Activated naive CD4-positive, alpha-beta T cell treated with anti-CD3 and anti-CD28 coated beads, Interleukin-2, amount 50 U/mL, for 24 hours (primary cell): Measurements from ENCODE around the gene LCK.

Source experiments
- H3K27ac Mint-ChIP-seq: one replicate; pipeline ENCODE4 v1.8.0; 2021; ENCODE audit warnings: mild to moderate bottlenecking, mixed read lengths
- H3K27me3 Mint-ChIP-seq: one replicate; pipeline ENCODE4 v1.8.0; 2021; ENCODE audit warnings: mixed read lengths
- H3K36me3 Mint-ChIP-seq: one replicate; pipeline ENCODE4 v1.8.0; 2021; ENCODE audit warnings: mixed read lengths
- H3K4me1 Mint-ChIP-seq: one replicate; pipeline ENCODE4 v1.8.0; 2021; ENCODE audit warnings: mixed read lengths
- H3K4me3 Mint-ChIP-seq: one replicate; pipeline ENCODE4 v1.8.0; 2021; ENCODE audit warnings: mild to moderate bottlenecking, mixed read lengths
- H3K9me3 Mint-ChIP-seq: one replicate; pipeline ENCODE4 v1.8.0; 2021; ENCODE audit warnings: mixed read lengths

The LCK gene

DNA sequence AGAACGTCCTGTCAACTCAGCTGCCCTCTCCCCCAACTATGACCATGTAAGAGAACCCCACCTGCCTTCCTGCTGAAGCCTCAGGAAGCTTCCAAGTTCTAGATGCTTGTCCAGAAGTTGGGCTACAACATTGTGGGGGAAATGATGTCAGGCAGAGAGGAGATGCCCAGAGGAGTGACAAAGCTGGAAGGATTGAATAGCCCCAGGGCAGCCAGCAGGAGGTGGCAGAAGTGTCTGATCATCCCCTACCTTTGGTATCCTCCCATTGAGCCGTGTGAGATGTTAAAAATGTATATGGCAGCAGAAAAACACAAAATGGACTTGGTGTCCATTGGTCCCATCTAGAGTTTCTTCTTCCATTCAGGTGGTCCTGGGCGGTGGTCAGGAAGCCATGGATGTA, 22.3 kb upstream of the LCK start:
- Mint-ChIP-seq H3K4me1 (peaks cover 23% of the 10 kb centered on the region), H3K27me3 (no peaks in the 10 kb centered on the region), H3K36me3 (peaks cover 15% of the 10 kb centered on the region), H3K27ac (no peak overlapping the region), H3K4me3 (no peak overlapping the region), H3K9me3 (no peaks in the 10 kb centered on the region)

DNA sequence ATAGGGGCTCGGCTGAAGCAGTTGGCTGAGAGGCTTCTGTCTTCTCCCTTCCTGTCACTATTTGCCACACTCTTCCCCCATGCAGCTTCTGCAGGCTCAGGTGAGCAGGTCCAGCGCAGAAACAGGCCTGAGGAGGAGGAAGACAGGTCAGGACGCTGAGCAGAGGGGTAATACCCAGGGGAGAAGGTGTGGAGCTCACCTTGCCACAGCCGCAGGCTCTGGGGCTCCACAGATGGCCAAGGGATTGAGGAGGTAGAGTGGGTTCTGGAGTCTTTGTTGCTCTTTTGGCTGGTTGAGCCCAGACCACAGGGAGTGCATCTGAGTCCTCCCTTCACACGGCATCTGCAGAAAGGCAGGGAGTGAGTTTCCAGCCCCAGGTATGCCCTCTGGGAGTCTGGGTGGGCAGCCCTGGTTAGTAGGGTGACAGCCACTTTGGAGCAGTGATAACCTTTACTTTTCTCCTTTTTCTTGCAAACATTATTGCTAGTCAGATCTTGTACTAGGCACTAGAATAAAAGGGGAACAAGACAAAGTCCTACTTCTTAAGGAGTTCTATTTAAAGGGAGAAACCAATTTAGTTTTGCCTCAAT, 19.1 kb upstream of the LCK start:
- H3K27ac Mint-ChIP-seq = no peak overlapping the region
- H3K27me3 Mint-ChIP-seq = no peaks in the 10 kb centered on the region
- peaks cover 12% of the 10 kb centered on the region for H3K4me1 Mint-ChIP-seq
- no peaks in the 10 kb centered on the region for H3K9me3 Mint-ChIP-seq
- peaks cover 8% of the 10 kb centered on the region for H3K36me3 Mint-ChIP-seq
- H3K4me3 Mint-ChIP-seq = no peak overlapping the region

DNA sequence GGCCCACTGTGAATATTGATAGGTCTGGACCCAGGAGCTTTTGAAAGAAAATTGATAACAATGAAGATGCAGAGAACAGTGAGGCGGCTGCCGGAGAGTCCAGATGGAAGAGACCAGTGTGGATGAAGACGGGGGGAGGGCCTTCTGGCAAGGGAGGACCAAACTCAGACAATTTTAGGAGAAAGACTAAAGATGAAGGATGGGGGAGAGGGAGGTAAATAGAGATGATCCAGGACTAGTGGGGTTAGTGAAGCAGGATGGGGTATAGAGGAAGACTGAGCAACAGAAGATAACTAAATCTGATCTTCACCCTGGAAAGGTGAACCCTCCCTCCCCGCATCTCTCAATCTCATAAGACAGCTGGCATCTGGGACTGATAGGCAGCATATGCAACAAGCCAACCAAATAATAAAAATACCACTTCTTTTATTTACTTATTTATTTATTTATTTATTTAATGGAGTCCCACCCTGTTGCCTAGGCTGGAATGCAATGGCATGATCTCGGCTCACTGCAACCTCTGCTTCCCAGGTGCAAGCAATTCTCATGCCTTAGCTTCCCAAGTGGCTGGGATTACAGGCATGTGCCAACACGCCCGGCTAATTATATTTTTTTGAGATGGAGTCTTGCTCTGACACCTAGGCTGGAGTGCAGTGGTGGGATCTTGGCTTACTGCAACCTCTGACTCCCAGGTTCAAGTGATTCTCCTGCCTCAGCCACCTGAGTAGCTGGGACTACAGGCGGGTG, 18.3 kb upstream of the LCK start:
- peaks cover 7% of the 10 kb centered on the region for H3K36me3 Mint-ChIP-seq
- no peaks in the 10 kb centered on the region for H3K27me3 Mint-ChIP-seq
- H3K4me1 Mint-ChIP-seq = peaks cover 6% of the 10 kb centered on the region
- H3K9me3 Mint-ChIP-seq = no peaks in the 10 kb centered on the region
- no peak overlapping the region for H3K27ac Mint-ChIP-seq
- no peak overlapping the region for H3K4me3 Mint-ChIP-seq

DNA sequence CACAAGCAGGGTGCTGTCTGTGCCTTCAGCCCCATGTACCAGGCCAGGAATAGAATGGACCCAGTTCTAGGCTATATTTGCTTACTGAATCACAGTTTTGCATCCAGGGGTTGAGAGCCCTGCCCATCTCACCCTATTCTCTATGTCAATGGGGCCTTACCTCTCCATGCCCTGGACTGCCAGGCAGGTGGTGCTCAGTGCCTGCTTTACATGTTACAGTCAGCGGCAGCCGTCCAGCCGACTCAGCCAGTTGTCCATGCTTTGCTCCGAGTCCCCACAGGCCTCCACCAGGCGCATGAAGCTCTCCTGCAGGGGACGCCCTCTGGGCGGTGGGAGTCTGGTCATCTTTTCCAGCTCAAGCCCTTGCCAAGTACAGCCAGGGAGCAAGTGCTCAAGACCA, 16.3 kb upstream of the LCK start:
- Mint-ChIP-seq H3K9me3 (no peaks in the 10 kb centered on the region), H3K4me1 (no peaks in the 10 kb centered on the region), H3K27ac (no peak overlapping the region), H3K36me3 (peaks cover 2% of the 10 kb centered on the region), H3K27me3 (no peaks in the 10 kb centered on the region), H3K4me3 (no peak overlapping the region)

DNA sequence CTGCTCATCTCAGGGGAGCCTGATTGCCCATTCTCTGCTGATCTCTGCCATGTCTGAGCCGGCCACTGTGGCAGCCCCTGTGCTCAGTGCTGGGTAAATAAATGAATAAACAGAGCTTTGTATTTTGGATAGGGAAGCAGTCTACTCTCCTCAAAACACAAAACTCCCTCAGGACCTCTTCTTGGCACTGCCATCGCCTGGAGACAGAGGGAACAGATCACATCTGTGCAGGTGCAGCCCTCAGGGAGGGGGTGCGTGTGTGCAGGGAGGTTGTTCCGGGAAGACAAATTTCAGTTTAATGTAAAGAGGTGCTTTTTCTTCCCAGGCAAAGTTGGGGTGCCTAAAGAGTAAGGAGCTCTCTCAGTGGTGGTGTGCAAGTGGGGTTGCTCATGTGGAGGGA, 11.7 kb upstream of the LCK start:
- Mint-ChIP-seq H3K27ac (peak overlapping the region; percentile 15), H3K36me3 (no peaks in the 10 kb centered on the region), H3K4me3 (peak overlapping the region; percentile 69), H3K4me1 (peaks cover 17% of the 10 kb centered on the region), H3K27me3 (no peaks in the 10 kb centered on the region), H3K9me3 (no peaks in the 10 kb centered on the region)

DNA sequence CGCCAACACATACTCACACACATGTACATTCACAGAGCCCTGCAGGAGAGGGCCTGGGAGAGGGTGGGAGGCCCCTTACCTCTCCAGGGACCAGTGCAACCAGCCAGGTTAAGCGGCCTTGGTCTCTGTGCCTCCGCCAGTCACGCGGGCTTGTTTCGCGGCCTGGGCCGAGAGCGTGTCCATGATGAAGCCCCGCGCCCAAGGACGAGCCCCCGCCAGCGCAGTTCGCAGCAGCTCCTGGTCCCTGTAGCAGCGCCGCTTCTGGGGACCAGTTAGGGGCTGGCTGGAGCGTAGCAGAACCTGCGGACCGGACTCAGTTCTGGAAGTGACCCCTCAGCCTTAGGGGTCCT, 11.3 kb upstream of the LCK start:
- Mint-ChIP-seq H3K4me3 (peak overlapping the region; percentile 88), H3K27ac (no peak overlapping the region), H3K4me1 (peaks cover 17% of the 10 kb centered on the region), H3K36me3 (no peaks in the 10 kb centered on the region), H3K27me3 (no peaks in the 10 kb centered on the region), H3K9me3 (no peaks in the 10 kb centered on the region)

DNA sequence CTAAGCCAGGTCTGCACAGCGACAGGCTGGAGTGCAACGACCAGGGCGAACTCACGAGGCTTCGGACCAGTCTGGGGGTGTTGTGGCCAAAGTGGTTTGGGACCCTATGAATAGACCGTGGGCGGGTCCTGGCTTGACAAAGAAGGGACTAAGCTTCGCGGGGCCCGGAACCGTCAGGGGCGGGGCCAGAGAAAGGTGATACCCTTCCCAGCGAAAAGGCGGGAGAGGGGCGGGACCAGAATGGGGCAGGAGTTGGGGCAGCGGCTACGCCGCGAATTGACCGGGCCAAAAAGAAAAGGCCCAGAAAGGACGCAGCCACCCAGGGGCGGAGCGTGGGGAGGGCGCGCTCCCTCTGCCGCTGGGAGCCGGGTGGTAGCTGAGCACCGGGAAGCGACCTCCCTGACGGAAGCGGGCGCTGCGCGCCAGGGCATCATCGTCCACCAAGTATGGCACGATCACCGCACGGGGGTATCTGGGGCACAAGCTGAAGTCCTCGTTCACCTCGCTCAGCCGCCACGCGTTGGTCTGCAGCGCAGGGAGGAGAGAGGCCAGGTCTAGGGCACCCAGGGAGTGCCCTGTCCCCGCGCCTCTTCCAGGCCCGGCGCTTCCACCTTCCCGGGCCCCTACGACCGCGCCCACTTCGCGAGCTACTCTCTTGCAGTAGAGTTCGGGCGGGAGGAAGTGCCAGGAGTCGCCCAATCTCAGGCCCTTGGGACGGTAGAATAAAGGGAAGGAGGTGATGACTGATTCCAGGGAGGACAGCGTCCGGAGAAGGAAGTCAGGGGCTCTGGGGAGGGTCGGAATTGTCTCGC, 10.7 kb upstream of the LCK start:
- H3K36me3 Mint-ChIP-seq = no peaks in the 10 kb centered on the region
- H3K4me3 Mint-ChIP-seq = peak overlapping the region; percentile 88
- no peaks in the 10 kb centered on the region for H3K27me3 Mint-ChIP-seq
- peaks cover 17% of the 10 kb centered on the region for H3K4me1 Mint-ChIP-seq
- no peaks in the 10 kb centered on the region for H3K9me3 Mint-ChIP-seq
- H3K27ac Mint-ChIP-seq = no peak overlapping the region

DNA sequence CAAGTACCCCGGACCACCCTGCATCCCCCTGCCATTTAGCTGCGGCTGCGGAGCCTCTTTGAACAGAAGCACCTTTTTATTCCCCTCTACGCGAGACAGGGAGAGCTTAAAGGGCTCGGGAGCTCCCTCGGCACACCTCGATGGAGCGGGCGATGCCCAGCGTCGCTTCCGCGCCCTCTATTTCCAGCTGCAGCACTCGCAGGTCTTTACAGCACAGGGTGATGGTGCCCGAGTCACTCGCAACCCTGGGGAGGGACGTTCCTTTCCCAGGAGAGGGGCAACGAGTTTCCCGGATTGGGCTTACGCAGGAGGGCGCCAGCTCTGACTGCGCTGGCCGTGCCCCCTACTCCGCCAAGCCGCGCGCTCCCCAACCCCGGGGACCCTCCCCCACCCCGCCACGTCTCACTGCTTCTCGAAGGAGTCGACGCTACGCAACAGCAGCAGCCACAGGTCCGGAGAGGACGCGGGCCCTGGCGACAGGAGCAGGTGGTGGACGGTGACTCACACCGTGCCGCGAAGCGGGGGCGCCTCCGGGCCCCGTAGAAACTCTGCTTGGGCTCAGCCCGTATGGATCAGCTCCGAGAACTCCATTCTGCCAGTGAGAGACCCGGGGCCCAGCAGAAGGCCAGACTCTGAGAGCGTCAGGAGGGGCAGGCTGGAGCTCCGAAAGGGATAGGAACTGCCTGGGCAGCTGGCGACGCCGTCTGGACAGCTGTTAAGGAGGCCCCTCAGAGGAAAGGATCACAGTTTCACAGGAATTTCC, 9.9 kb upstream of the LCK start:
- H3K27me3 Mint-ChIP-seq = no peaks in the 10 kb centered on the region
- H3K9me3 Mint-ChIP-seq = no peaks in the 10 kb centered on the region
- H3K36me3 Mint-ChIP-seq = no peaks in the 10 kb centered on the region
- peak overlapping the region; percentile 35 for H3K27ac Mint-ChIP-seq
- H3K4me1 Mint-ChIP-seq = peaks cover 25% of the 10 kb centered on the region
- peak overlapping the region; percentile 88 for H3K4me3 Mint-ChIP-seq

DNA sequence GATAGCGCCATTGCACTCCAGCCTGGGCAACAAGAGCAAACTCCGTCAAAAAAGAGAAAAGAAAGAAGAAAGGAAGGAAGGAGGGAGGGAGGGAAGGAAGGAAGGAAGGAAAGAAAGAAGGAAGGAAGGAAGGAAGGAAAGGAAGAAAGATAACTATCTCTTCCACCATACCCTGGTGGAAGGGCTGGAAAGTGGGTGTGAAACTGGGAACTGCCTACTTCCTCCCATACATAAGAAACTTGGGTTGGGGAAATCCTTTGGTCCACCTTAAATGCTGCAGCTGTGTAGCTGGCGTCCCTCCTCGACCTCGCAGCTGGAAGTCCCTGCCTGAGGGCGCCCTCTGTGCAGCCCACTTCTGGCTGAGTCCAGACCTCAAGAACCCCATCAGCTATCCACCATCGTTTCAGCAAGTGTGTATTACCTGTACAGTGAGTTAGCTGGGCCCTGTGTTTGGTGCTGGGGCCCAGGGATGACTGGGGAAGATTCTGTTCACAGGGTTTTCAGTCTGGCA, 8.7 kb upstream of the LCK start:
- Mint-ChIP-seq H3K4me3 (no peak overlapping the region), H3K27ac (peak overlapping the region; percentile 51), H3K9me3 (no peaks in the 10 kb centered on the region), H3K36me3 (no peaks in the 10 kb centered on the region), H3K4me1 (peaks cover 38% of the 10 kb centered on the region), H3K27me3 (no peaks in the 10 kb centered on the region)

DNA sequence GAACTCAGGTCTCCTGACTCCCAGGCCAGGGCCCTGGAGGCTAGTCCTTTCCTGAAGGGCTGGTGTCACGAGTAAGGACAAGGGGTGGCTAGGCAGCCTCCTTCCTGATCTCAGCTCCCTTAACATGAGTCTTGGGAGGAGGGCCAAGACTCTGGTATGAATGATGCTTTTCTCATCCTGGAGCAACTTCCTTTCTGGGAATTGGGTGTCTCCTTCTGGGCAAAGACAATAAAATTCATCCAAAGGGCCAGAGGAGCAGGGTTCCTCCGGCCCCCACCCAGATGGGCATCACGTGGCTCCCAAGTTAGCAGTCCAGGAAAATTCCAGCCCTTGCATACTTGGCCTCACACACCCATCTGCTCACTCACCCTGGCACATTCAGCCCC, 4.2 kb upstream of the LCK start, which contains the start of gene FAM167B:
TSS of gene FAM167B (plus strand) at position 335 of the 386 bp plus-strand sequence. CDS start 200 bp downstream, outside the sequence.
- peak within 1 kb of the TSS; percentile 97 for H3K27ac Mint-ChIP-seq
- H3K27me3 Mint-ChIP-seq = no peaks in the 10 kb centered on the region

DNA sequence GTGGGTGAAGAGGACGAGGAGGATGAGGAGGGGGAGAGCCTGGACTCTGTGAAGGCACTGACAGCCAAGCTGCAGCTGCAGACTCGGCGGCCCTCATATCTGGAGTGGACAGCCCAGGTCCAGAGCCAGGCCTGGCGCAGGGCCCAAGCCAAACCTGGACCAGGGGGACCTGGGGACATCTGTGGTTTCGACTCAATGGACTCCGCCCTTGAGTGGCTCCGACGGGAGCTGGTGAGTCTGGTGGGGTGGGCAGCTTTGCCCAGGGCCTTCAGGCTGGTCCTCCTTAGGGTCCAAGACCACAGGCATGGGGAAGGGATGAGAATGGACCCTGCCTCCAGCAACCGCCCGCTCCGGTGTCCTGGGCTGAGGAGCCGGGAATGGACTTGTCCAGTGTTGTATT, 3.6 kb upstream of the LCK start:
- peak overlapping the region; percentile 97 for H3K27ac Mint-ChIP-seq
- H3K9me3 Mint-ChIP-seq = no peaks in the 10 kb centered on the region
- no peaks in the 10 kb centered on the region for H3K36me3 Mint-ChIP-seq
- H3K27me3 Mint-ChIP-seq = no peaks in the 10 kb centered on the region
- H3K4me1 Mint-ChIP-seq = peaks cover 64% of the 10 kb centered on the region
- H3K4me3 Mint-ChIP-seq = no peak overlapping the region

More for the DNA sequence above, 4.2 kb upstream of the LCK start, which contains the start of gene FAM167B:
- Mint-ChIP-seq H3K4me1 (peaks cover 67% of the 10 kb centered on the region), H3K4me3 (peak within 1 kb of the TSS; percentile 57), H3K36me3 (no peaks in the 10 kb centered on the region), H3K9me3 (no peaks in the 10 kb centered on the region)

DNA sequence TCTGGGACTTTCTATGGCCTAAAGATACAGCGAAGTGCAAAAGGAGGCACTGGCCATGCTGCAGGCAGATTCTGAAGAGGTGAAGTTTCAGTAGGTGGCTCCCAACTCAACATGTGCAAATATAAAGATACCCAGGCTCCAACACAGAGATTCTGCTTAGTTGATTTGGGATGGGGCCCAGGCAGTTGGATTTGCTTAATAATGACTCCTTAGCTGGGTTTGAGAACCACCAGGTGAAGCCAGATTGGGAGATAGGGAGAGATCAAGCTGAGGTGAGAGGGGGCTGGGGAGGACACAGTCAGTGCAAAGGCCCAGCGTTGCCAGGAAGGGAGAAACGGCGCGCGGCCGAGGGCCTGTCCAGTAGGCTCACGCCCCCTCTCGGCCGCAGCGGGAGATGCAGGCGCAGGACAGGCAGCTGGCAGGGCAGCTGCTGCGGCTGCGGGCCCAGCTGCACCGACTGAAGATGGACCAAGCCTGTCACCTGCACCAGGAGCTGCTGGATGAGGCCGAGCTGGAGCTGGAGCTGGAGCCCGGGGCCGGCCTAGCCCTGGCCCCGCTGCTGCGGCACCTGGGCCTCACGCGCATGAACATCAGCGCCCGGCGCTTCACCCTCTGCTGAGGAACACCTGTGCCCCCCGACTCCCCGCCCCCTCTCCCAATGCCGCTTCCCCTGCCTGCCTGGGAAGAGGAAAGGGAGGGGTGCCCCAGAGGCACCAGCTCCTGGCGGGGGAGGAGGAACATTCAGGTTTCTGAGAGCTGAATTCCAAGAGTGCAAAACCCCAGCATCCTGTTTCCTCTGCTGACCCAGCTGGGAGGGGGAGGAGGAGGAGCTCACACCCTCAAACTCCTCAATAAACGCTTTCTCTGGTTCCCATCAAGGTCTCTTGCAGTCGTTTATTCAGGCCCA, 2.8 kb upstream of the LCK start:
- Mint-ChIP-seq H3K4me1 (peaks cover 67% of the 10 kb centered on the region), H3K27ac (peak overlapping the region; percentile 97), H3K27me3 (no peaks in the 10 kb centered on the region), H3K36me3 (peaks cover 1% of the 10 kb centered on the region), H3K9me3 (no peaks in the 10 kb centered on the region), H3K4me3 (peak overlapping the region; percentile 98)

DNA sequence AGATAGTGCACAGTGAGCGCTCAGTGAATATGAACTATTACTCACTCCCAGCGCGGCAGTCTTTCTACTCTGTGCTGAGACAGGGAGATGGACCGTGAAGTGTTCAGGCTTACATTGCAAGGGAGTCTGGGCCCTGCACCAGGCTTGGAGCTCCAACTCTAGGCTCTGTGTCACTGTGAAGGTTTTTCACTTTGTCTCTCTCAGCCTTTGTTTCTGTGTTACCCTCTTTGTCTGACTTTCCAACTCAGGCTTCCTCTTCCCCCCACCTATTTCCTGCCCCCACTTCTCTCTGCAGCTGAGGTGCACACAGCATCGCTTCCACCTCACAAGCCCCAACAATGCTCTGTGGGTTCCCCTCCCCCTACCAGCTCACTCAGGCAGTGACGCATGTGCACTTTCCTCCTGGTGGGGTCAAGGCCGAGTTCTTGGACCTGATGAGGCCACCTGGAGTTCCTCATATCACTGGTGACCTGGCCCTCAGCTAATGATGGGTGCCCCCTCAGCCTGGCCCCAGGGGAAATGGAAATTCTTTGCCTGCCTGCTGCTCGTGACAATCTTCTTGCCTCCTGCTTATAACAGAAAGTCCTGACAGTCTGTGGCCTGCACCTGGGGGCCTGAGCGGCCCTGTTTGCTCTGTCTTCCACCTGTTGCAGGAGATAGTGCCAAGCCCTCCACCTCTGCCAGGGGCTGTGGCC, 1.1 kb upstream of the LCK start:
- peak overlapping the region; percentile 99 for H3K27ac Mint-ChIP-seq
- peak overlapping the region; percentile 98 for H3K4me3 Mint-ChIP-seq
- H3K27me3 Mint-ChIP-seq = no peaks in the 10 kb centered on the region
- H3K4me1 Mint-ChIP-seq = peaks cover 78% of the 10 kb centered on the region
- H3K9me3 Mint-ChIP-seq = no peaks in the 10 kb centered on the region
- peaks cover 1% of the 10 kb centered on the region for H3K36me3 Mint-ChIP-seq
